Sigmoid colon (tissue), 7 donors: ENCODE data around the gene BRSK2. TPM values are rescaled to one million over a fixed set of nuclear protein-coding genes. Genes with fewer than 3 reads are reported as not detected.

Experiments used
- DNase-seq: peaks from one replicate; pipeline ENCODE4 v3.0.0-alpha.2; 2019
- H3K27ac ChIP-seq, 4 donors: fragments of 200-600 bp; sonication (generic); one replicate each; pipeline ENCODE4 v1.5.1; 2016 to 2019; ENCODE audit warnings: mild to moderate bottlenecking in 1 of 4
- H3K27me3 ChIP-seq, 3 donors: fragments of 200-600 bp; sonication (generic); one replicate each; pipeline ENCODE4 v1.5.1; 2019; ENCODE audit warnings: mild to moderate bottlenecking in 1 of 3
- H3K36me3 ChIP-seq, 4 donors: fragments of 200-600 bp; sonication (generic); one replicate each; pipeline ENCODE4 v1.5.1; 2016 to 2019
- H3K4me1 ChIP-seq, 4 donors: fragments of 200-600 bp; sonication (generic); one replicate each; pipeline ENCODE4 v1.5.1; 2017 to 2019
- H3K4me3 ChIP-seq, 4 donors: fragments of 200-600 bp; sonication (generic); one replicate each; pipeline ENCODE4 v1.5.1; 2017 to 2019; ENCODE audit warnings: mild to moderate bottlenecking in 2 of 4, moderate library complexity in 1 of 4
- H3K9me3 ChIP-seq, 4 donors: fragments of 200-600 bp in 3 of 4; sonication (generic) in 3 of 4; one replicate each; pipeline versions ENCODE4 v1.5.1 to v1.6.1; 2013 to 2019
- CTCF ChIP-seq, 4 experiments: fragments of 450-650 bp in 3 of 4; fragments of 200-600 bp in 1 of 4; IDR thresholded peaks; one replicate each; pipeline ENCODE4 v1.5.1; 2016 to 2019; ENCODE audit warnings: antibody characterized with exemption in 4 of 4, mild to moderate bottlenecking in 3 of 4, moderate library complexity in 2 of 4
- EP300 ChIP-seq, 4 donors: sonication (generic); formaldehyde crosslinking; IDR thresholded peaks; one replicate each; pipeline ENCODE4 v1.6.1; 2017; ENCODE audit warnings: antibody characterized with exemption in 4 of 4
- POLR2A ChIP-seq, 2 donors: fragments of 450-650 bp; IDR thresholded peaks; one replicate each; pipeline ENCODE4 v1.6.1; 2016; ENCODE audit warnings: antibody characterized with exemption in 2 of 2, mild to moderate bottlenecking in 2 of 2, moderate library complexity in 2 of 2
- POLR2AphosphoS5 ChIP-seq, 4 donors: sonication (generic); formaldehyde crosslinking; IDR thresholded peaks; one replicate each; pipeline ENCODE4 v1.6.1; 2017; ENCODE audit warnings: antibody characterized with exemption in 4 of 4
- WGBS, 2 donors: extraction: QIAGEN DNeasy Blood & Tissue Kit; methylation state at CpG; one replicate each; pipeline ENCODE4 v1.1.7; 2013; 5-methylcytosine and 5-hydroxymethylcytosine counted together
- intact Hi-C: fragments of 100-400 bp; cut with DNase I; formaldehyde crosslinking; loops from one replicate; pipeline ENCODE4 v1.15.1; 2023
- polyA plus RNA-seq, 3 donors: library from polyadenylated mRNA; stranded (reverse); fragments of 200-250 nt; gene quantifications; one replicate each; pipeline ENCODE4 v1.2.3, GENCODE V29; 2013
- total RNA-seq, 4 donors: library from RNA; depleted of rRNA; stranded (reverse); fragments of >200 nt; gene quantifications; one replicate each; pipeline ENCODE4 v1.1.0, GENCODE V29; 2016
- donor health status: healthy with polysubstance abuse.
- donor health status: Bipolar disorder and iron deficiency.
- donor health status: healthy.

The BRSK2 gene
- total and polyA plus RNA-seq, 7 donors = 1.7 to 3.2 (median 1.9) TPM; not detected in 2

- Histone ChIP-seq H3K36me3 (no peaks in the 10 kb centered on the region), H3K27ac (no peak overlapping the region), H3K9me3 (no peaks in the 10 kb centered on the region), H3K4me3 (no peak overlapping the region), H3K4me1 (peaks cover 0 to 18% (median 15%) of the 10 kb centered on the region in 4 donors), H3K27me3 (peaks cover 23 to 67% (median 64%) of the 10 kb centered on the region in 3 donors)
- WGBS, 2 donors = 87 to 91% methylated on average over 19 of the region's 19 CpGs
- TF ChIP-seq POLR2AphosphoS5 (IDR thresholded peaks at IDR 0.05) = no peak
- no peak for TF ChIP-seq POLR2A (IDR thresholded peaks at IDR 0.05)
- intact Hi-C loops = no loop called here
- no peak for DNase-seq
Observed at GRCh38 chr11:1393038-1393710, 3.4 kb downstream of the BRSK2 start.

GRCh38 chr11:1394936-1395772 lies 5.4 kb downstream of the BRSK2 start:
- H3K4me1 ChIP-seq = peaks cover 0 to 9% (median 6%) of the 10 kb centered on the region in 4 donors
- intact Hi-C loops = no loop called here
- no peaks in the 10 kb centered on the region for H3K9me3 ChIP-seq
- WGBS, 2 donors = 90 to 91% methylated on average over 29 of the region's 29 CpGs
- no peak for DNase-seq
- H3K4me3 ChIP-seq = no peak overlapping the region
- peaks cover 23 to 84% (median 80%) of the 10 kb centered on the region in 3 donors for H3K27me3 ChIP-seq
- no peak overlapping the region for H3K27ac ChIP-seq
- no peak for TF ChIP-seq POLR2AphosphoS5 (IDR thresholded peaks at IDR 0.05)
- H3K36me3 ChIP-seq = no peaks in the 10 kb centered on the region

- DNase-seq = no peak
Observed at GRCh38 chr11:1395773-1396374, 6.1 kb downstream of the BRSK2 start.

GRCh38 chr11:1396375-1396841 lies 6.7 kb downstream of the BRSK2 start:
- peaks cover 0 to 2% (median 0%) of the 10 kb centered on the region in 4 donors for H3K4me1 ChIP-seq
- no peak for DNase-seq
- TF ChIP-seq POLR2A (IDR thresholded peaks at IDR 0.05) (no peak), EP300 (IDR thresholded peaks at IDR 0.05) (no peak), CTCF (IDR thresholded peaks at IDR 0.05) (no peak), POLR2AphosphoS5 (IDR thresholded peaks at IDR 0.05) (no peak)
- H3K36me3 ChIP-seq = no peaks in the 10 kb centered on the region
- peak overlapping the region in 2 of 4 donors; percentile 35 to 53 for H3K27ac ChIP-seq
- 87 to 92% methylated on average over 20 of the region's 20 CpGs for WGBS, 2 donors
- intact Hi-C loops = no loop called here
- peaks cover 15 to 86% (median 77%) of the 10 kb centered on the region in 3 donors for H3K27me3 ChIP-seq
- no peak overlapping the region for H3K4me3 ChIP-seq
- H3K9me3 ChIP-seq = no peaks in the 10 kb centered on the region

More at GRCh38 chr11:1395773-1396374, 6.1 kb downstream of the BRSK2 start:
- intact Hi-C loops = no loop called here
- TF ChIP-seq CTCF (IDR thresholded peaks at IDR 0.05) (no peak), EP300 (IDR thresholded peaks at IDR 0.05) (no peak), POLR2A (IDR thresholded peaks at IDR 0.05) (no peak), POLR2AphosphoS5 (IDR thresholded peaks at IDR 0.05) (no peak)
- peaks cover 20 to 86% (median 83%) of the 10 kb centered on the region in 3 donors for H3K27me3 ChIP-seq
- no peak overlapping the region for H3K4me3 ChIP-seq
- 73 to 79% methylated on average over 19 of the region's 19 CpGs for WGBS, 2 donors
- peak overlapping the region in 1 of 4 donors; percentile 53 for H3K27ac ChIP-seq
- H3K36me3 ChIP-seq = no peaks in the 10 kb centered on the region
- H3K9me3 ChIP-seq = no peaks in the 10 kb centered on the region
- H3K4me1 ChIP-seq = peaks cover 0 to 6% (median 2%) of the 10 kb centered on the region in 4 donors

- WGBS, 2 donors = 85 to 86% methylated on average over 19 of the region's 19 CpGs
- Histone ChIP-seq H3K36me3 (no peaks in the 10 kb centered on the region), H3K9me3 (no peaks in the 10 kb centered on the region), H3K4me3 (no peak overlapping the region), H3K27me3 (peaks cover 6 to 86% (median 69%) of the 10 kb centered on the region in 3 donors), H3K27ac (peak overlapping the region in 2 of 4 donors; percentile 35 to 53), H3K4me1 (peaks cover 0 to 4% (median 0%) of the 10 kb centered on the region in 4 donors)
- TF ChIP-seq POLR2AphosphoS5 (IDR thresholded peaks at IDR 0.05) (peak in 1 of 4 donors; percentile 10), POLR2A (IDR thresholded peaks at IDR 0.05) (no peak), EP300 (IDR thresholded peaks at IDR 0.05) (no peak)
- intact Hi-C loops = no loop called here
- DNase-seq = no peak
Observed at GRCh38 chr11:1397146-1397861, 7.6 kb downstream of the BRSK2 start.
